HUDEP-2 (cell line): Measurements from ENCODE around the gene SLC2A2.

Source experiments
- DNase-seq, 76 experiments: peaks; one replicate each; lab custom pipeline; 2025; ENCODE audit not compliant: unreplicated experiment in 76 of 76; lab: John Stamatoyannopoulos, UW

SLC2A2 gene

GRCh38 chr3:170947018-170947769, 79.3 kb downstream of the SLC2A2 start:
- DNase-seq: no peak
